Stimulated activated CD8-positive, alpha-beta memory T cell treated with anti-CD3 and anti-CD28 coated beads, Interleukin-15, amount 100 ng/mL, for 4 hours (primary cell): ENCODE results near the gene INTS1.

ENCODE experiments used
- DNase-seq, 2 donors: peaks; one replicate each; pipeline ENCODE4 v3.0.0-alpha.2; 2020; ENCODE audit warnings: low read depth in 2 of 2

INTS1 gene

GRCh38 chr7:1431226-1431625 lies 73.0 kb downstream of the INTS1 start:
- no peak for DNase-seq

GRCh38 chr7:1430056-1430845 lies 73.9 kb downstream of the INTS1 start:
- no peak for DNase-seq

GRCh38 chr7:1428941-1429501 lies 75.2 kb downstream of the INTS1 start:
- no peak for DNase-seq

GRCh38 chr7:1427064-1427657 lies 77.0 kb downstream of the INTS1 start:
- no peak for DNase-seq

- no peak for DNase-seq
Observed at GRCh38 chr7:1426474-1426873, 77.7 kb downstream of the INTS1 start.

- no peak for DNase-seq
Observed at GRCh38 chr7:1425292-1426136, 78.7 kb downstream of the INTS1 start.

GRCh38 chr7:1424041-1424440 lies 80.1 kb downstream of the INTS1 start:
- DNase-seq: no peak

- DNase-seq: no peak
Observed at GRCh38 chr7:1423264-1423811, 80.9 kb downstream of the INTS1 start.

- DNase-seq: no peak
Observed at GRCh38 chr7:1422512-1423263, 81.5 kb downstream of the INTS1 start.

GRCh38 chr7:1421946-1422345 lies 82.2 kb downstream of the INTS1 start:
- DNase-seq: no peak

GRCh38 chr7:1421020-1421790 lies 83.0 kb downstream of the INTS1 start:
- DNase-seq: no peak
